ENCODE data around the gene EARS2. TPM values are rescaled to one million over a fixed set of nuclear protein-coding genes. Genes with fewer than 3 reads are reported as not detected.

The EARS2 gene
- polyA plus RNA-seq, 1 of the 3 experiments (the other 2 are of a cell fraction), result 23.2 TPM

DNA sequence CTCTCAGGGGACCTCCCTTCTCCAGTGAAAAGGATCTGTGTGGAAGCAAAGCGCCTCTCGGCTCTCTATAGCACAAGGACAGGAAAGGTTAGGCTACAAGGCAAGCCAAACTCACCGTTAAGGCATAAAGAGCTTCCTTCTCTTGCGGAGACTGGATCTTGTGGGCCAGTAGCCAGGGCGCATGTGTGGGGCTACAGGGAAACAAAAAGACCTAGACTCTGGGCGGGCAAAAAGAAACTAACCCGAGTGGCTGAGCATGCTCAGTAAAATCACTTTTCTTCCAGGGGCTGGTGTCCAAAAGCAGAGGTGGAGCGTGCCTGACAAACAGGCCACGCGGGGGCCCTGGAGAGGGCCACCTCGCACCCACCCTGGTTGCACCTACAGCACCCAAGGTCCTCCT, 63.0 kb downstream of the EARS2 start:
- H3K4me2 ChIP-seq, result no peak overlapping the region
- no peak overlapping the region for H3K4me3 ChIP-seq (ENCODE audit: low read depth in 2 of 2, low read length in 1 of 2)
- H2AFZ ChIP-seq (ENCODE audit: low read depth), result no peak overlapping the region
- H3K36me3 ChIP-seq (replicated peaks in 1 of 2; ENCODE audit: control insufficient read depth in 1 of 2, insufficient read depth in 2 of 2, low read length in 1 of 2), result peaks cover 29 to 31% of the 10 kb centered on the region in 2 experiments
- no peak overlapping the region for H3K9ac ChIP-seq
- POLR2A ChIA-PET, result no interaction called here
- H3F3A ChIP-seq (replicated peaks; ENCODE audit: insufficient read depth), result peaks cover 3% of the 10 kb centered on the region
- H3K4me1 ChIP-seq (ENCODE audit: control insufficient read depth in 1 of 2, insufficient read depth in 2 of 2, low read depth in 1 of 2, low read length in 1 of 2), result peaks cover 0 to 10% of the 10 kb centered on the region in 2 experiments; a peak in 1 of 4 replicates
- no peaks in the 10 kb centered on the region for H3K9me3 ChIP-seq
- no peak overlapping the region for H3K27ac ChIP-seq (ENCODE audit: low read depth in 2 of 2, low read length in 1 of 2)
- peaks cover 30% of the 10 kb centered on the region for H3K79me2 ChIP-seq (ENCODE audit: insufficient read depth)
- H3K9me2 ChIP-seq, result no peaks in the 10 kb centered on the region
- WGBS (ENCODE audit: low lambda C conversion rate), result 92% methylated on average over 11 of the region's 11 CpGs
- DNase-seq, result no peak
- TF ChIP-seq NRF1 (IDR thresholded peaks at IDR 0.05; ENCODE audit: low read depth, low read length) (no peak), RCOR1 (IDR thresholded peaks at IDR 0.05; ENCODE audit: low read length) (no peak)
- H3K27me3 ChIP-seq (ENCODE audit: insufficient read depth), result no peaks in the 10 kb centered on the region
- H4K20me1 ChIP-seq (ENCODE audit: insufficient read depth), result peaks cover 26% of the 10 kb centered on the region; the same call in 1 of the 2 replicates
- CTCF ChIA-PET, result no interaction called here

GRCh38 chr16:23491490-23492391, 65.4 kb downstream of the EARS2 start:
- H3K4me2 ChIP-seq, result no peak overlapping the region
- no peaks in the 10 kb centered on the region for H3K9me2 ChIP-seq
- H3F3A ChIP-seq (replicated peaks; ENCODE audit: insufficient read depth), result peaks cover 3% of the 10 kb centered on the region
- H3K36me3 ChIP-seq (replicated peaks in 1 of 2; ENCODE audit: control insufficient read depth in 1 of 2, insufficient read depth in 2 of 2, low read length in 1 of 2), result peaks cover 36 to 48% of the 10 kb centered on the region in 2 experiments
- WGBS (ENCODE audit: low lambda C conversion rate), result 80% methylated on average over 14 of the region's 14 CpGs
- H2AFZ ChIP-seq (ENCODE audit: low read depth), result no peak overlapping the region
- H3K9me3 ChIP-seq, result no peaks in the 10 kb centered on the region
- TF ChIP-seq NFIC (IDR thresholded peaks at IDR 0.05; ENCODE audit: borderline replicate concordance) (peak; percentile 24; the same call in 1 of the 2 replicates), FOXJ3 (CRISPR knock-in tag; IDR thresholded peaks at IDR 0.05) (no peak), IRF3 (IDR thresholded peaks at IDR 0.05; ENCODE audit: low read depth, low read length) (no peak), TEAD4 (IDR thresholded peaks at IDR 0.05; ENCODE audit: borderline replicate concordance, insufficient read depth) (peak; percentile 45; the same call in 1 of the 2 replicates), FOSL2 (IDR thresholded peaks at IDR 0.05; ENCODE audit: borderline replicate concordance, low read depth) (peak; percentile 19; the same call in 1 of the 2 replicates)
- peaks cover 6% of the 10 kb centered on the region; the same call in 1 of the 2 replicates for H3K79me2 ChIP-seq (ENCODE audit: insufficient read depth)
- H3K27me3 ChIP-seq (ENCODE audit: insufficient read depth), result no peaks in the 10 kb centered on the region
- DNase-seq, result no peak
- no peak overlapping the region for H3K9ac ChIP-seq
- no peak overlapping the region for H3K27ac ChIP-seq (ENCODE audit: low read depth in 2 of 2, low read length in 1 of 2)
- peaks cover 10% of the 10 kb centered on the region; the same call in 1 of the 2 replicates for H4K20me1 ChIP-seq (ENCODE audit: insufficient read depth)
- peaks cover 0 to 7% of the 10 kb centered on the region in 2 experiments; a peak in 1 of 4 replicates for H3K4me1 ChIP-seq (ENCODE audit: control insufficient read depth in 1 of 2, insufficient read depth in 2 of 2, low read depth in 1 of 2, low read length in 1 of 2)
- ChIA-PET POLR2A (no interaction called here), CTCF (no interaction called here)
- H3K4me3 ChIP-seq (ENCODE audit: low read depth in 2 of 2, low read length in 1 of 2), result no peak overlapping the region

DNA sequence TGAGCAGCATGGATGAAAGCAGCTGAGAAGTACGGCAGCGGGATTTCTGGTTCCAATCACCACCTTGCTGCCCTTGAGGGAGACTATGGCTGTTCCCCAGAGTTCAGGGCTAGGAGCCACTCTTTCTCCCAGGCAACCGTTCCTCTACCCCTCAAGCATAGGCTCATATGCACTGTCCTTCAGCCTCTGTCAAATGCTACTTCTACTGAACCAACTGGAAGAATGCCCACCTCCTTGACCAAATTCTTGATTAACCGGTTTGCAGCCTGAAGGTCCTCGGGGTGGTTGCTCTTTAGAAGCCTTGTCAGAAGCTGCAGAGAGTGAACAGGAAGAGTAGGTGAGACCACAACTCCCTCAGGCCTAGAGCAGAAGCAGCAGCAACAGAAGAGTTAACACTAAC, 70.7 kb downstream of the EARS2 start:
- POLR2A ChIA-PET, result no interaction called here
- no peak for DNase-seq
- Histone ChIP-seq H3K79me2 (ENCODE audit: insufficient read depth) (no peaks in the 10 kb centered on the region), H3F3A (replicated peaks; ENCODE audit: insufficient read depth) (peaks cover under 1% of the 10 kb centered on the region), H3K27me3 (ENCODE audit: insufficient read depth) (no peaks in the 10 kb centered on the region), H3K36me3 (replicated peaks in 1 of 2; ENCODE audit: control insufficient read depth in 1 of 2, insufficient read depth in 2 of 2, low read length in 1 of 2) (peaks cover 34 to 56% of the 10 kb centered on the region in 2 experiments), H3K9me3 (no peaks in the 10 kb centered on the region), H3K4me3 (ENCODE audit: low read depth in 2 of 2, low read length in 1 of 2) (no peak overlapping the region), H3K9me2 (no peaks in the 10 kb centered on the region), H3K4me1 (ENCODE audit: control insufficient read depth in 1 of 2, insufficient read depth in 2 of 2, low read depth in 1 of 2, low read length in 1 of 2) (no peaks in the 10 kb centered on the region), H4K20me1 (ENCODE audit: insufficient read depth) (no peaks in the 10 kb centered on the region), H3K4me2 (no peak overlapping the region), H2AFZ (ENCODE audit: low read depth) (no peak overlapping the region), H3K9ac (no peak overlapping the region), H3K27ac (ENCODE audit: low read depth in 2 of 2, low read length in 1 of 2) (no peak overlapping the region)
- WGBS (ENCODE audit: low lambda C conversion rate), result 90% methylated on average over 5 of the region's 5 CpGs
- CTCF ChIA-PET, result no interaction called here
- TF ChIP-seq MXI1 (IDR thresholded peaks at IDR 0.05; ENCODE audit: low read depth, low read length), result no peak
- TF ChIP-seq, protein P1, sequence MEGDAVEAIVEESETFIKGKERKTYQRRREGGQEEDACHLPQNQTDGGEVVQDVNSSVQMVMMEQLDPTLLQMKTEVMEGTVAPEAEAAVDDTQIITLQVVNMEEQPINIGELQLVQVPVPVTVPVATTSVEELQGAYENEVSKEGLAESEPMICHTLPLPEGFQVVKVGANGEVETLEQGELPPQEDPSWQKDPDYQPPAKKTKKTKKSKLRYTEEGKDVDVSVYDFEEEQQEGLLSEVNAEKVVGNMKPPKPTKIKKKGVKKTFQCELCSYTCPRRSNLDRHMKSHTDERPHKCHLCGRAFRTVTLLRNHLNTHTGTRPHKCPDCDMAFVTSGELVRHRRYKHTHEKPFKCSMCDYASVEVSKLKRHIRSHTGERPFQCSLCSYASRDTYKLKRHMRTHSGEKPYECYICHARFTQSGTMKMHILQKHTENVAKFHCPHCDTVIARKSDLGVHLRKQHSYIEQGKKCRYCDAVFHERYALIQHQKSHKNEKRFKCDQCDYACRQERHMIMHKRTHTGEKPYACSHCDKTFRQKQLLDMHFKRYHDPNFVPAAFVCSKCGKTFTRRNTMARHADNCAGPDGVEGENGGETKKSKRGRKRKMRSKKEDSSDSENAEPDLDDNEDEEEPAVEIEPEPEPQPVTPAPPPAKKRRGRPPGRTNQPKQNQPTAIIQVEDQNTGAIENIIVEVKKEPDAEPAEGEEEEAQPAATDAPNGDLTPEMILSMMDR (IDR thresholded peaks at IDR 0.05), result no peak
- TF ChIP-seq GATA2 (CRISPR knock-in tag; IDR thresholded peaks at IDR 0.05), result no peak
- TF ChIP-seq FOSL2 (IDR thresholded peaks at IDR 0.05; ENCODE audit: borderline replicate concordance, low read depth), result no peak
- TF ChIP-seq TAF1 (IDR thresholded peaks at IDR 0.05; ENCODE audit: borderline replicate concordance, low read depth, low read length), result no peak
- no peak for TF ChIP-seq RCOR1 (IDR thresholded peaks at IDR 0.05; ENCODE audit: low read length)
- TF ChIP-seq NRF1 (IDR thresholded peaks at IDR 0.05; ENCODE audit: low read depth, low read length), result no peak
- TF ChIP-seq SIN3A (IDR thresholded peaks at IDR 0.05; ENCODE audit: borderline replicate concordance, low read depth, low read length), result no peak
- TF ChIP-seq JUND (IDR thresholded peaks at IDR 0.05), result no peak
- TF ChIP-seq TCF12 (IDR thresholded peaks at IDR 0.05), result no peak
- no peak for TF ChIP-seq IRF3 (IDR thresholded peaks at IDR 0.05; ENCODE audit: low read depth, low read length)
- TF ChIP-seq NFIC (IDR thresholded peaks at IDR 0.05; ENCODE audit: borderline replicate concordance), result no peak
- TF ChIP-seq USF1 (IDR thresholded peaks at IDR 0.05; ENCODE audit: borderline replicate concordance, low read depth), result no peak

Data from SK-N-SH (cell line).